Measurements from ENCODE around the gene TPSB2.

The TPSB2 gene

GRCh38 chr16:1265826-1266225, 35.8 kb upstream of the TPSB2 start:
- no peak for ATAC-seq
- TF ChIP-seq CSRNP3 (CRISPR knock-in tag; IDR thresholded peaks at IDR 0.05) (no peak), ZNF8 (CRISPR knock-in tag; IDR thresholded peaks at IDR 0.05) (no peak), PPARA (CRISPR knock-in tag; IDR thresholded peaks at IDR 0.05; ENCODE audit: borderline replicate concordance) (no peak), RARB (CRISPR knock-in tag; IDR thresholded peaks at IDR 0.05) (no peak), ZFP30 (CRISPR knock-in tag; IDR thresholded peaks at IDR 0.05) (no peak), OSR1 (CRISPR knock-in tag; IDR thresholded peaks at IDR 0.05) (no peak), SNAI2 (CRISPR knock-in tag; IDR thresholded peaks at IDR 0.05) (no peak), BACH2 (CRISPR knock-in tag; IDR thresholded peaks at IDR 0.05; ENCODE audit: borderline replicate concordance) (no peak), GLIS3 (CRISPR knock-in tag; IDR thresholded peaks at IDR 0.05) (no peak), CSDC2 (CRISPR knock-in tag; IDR thresholded peaks at IDR 0.05) (no peak), TSHZ2 (CRISPR knock-in tag; IDR thresholded peaks at IDR 0.05) (no peak)

GRCh38 chr16:1265090-1265630, 35.2 kb upstream of the TPSB2 start:
- TF ChIP-seq CSRNP3 (CRISPR knock-in tag; IDR thresholded peaks at IDR 0.05) (no peak), SNAI2 (CRISPR knock-in tag; IDR thresholded peaks at IDR 0.05) (no peak), CREB5 (CRISPR knock-in tag; IDR thresholded peaks at IDR 0.05; ENCODE audit: low read depth) (no peak), POU6F1 (CRISPR knock-in tag; IDR thresholded peaks at IDR 0.05; ENCODE audit: borderline replicate concordance, low read depth) (no peak), PPARA (CRISPR knock-in tag; IDR thresholded peaks at IDR 0.05; ENCODE audit: borderline replicate concordance) (no peak), CSDC2 (CRISPR knock-in tag; IDR thresholded peaks at IDR 0.05) (no peak), ZNF8 (CRISPR knock-in tag; IDR thresholded peaks at IDR 0.05) (no peak), GLIS3 (CRISPR knock-in tag; IDR thresholded peaks at IDR 0.05) (no peak), ISL1 (CRISPR knock-in tag; IDR thresholded peaks at IDR 0.05) (no peak), TCF4 (CRISPR knock-in tag; IDR thresholded peaks at IDR 0.05; ENCODE audit: borderline replicate concordance) (no peak), RARB (CRISPR knock-in tag; IDR thresholded peaks at IDR 0.05) (no peak), TOX (CRISPR knock-in tag; IDR thresholded peaks at IDR 0.05; ENCODE audit: borderline replicate concordance) (no peak), ZNF565 (CRISPR knock-in tag; conservative IDR thresholded peaks at IDR 0.05; ENCODE audit: low read depth) (no peak), ZFP3 (CRISPR knock-in tag; IDR thresholded peaks at IDR 0.05) (no peak), ZFP30 (CRISPR knock-in tag; IDR thresholded peaks at IDR 0.05) (no peak), ESRRG (CRISPR knock-in tag; IDR thresholded peaks at IDR 0.05) (no peak), ZNF70 (CRISPR knock-in tag; IDR thresholded peaks at IDR 0.05) (no peak)
- no peak for ATAC-seq

- TF ChIP-seq SNAI2 (CRISPR knock-in tag; IDR thresholded peaks at IDR 0.05) = no peak
- no peak for TF ChIP-seq ZFP30 (CRISPR knock-in tag; IDR thresholded peaks at IDR 0.05)
- TF ChIP-seq ZFP3 (CRISPR knock-in tag; IDR thresholded peaks at IDR 0.05) = no peak
- no peak for TF ChIP-seq TCF4 (CRISPR knock-in tag; IDR thresholded peaks at IDR 0.05; ENCODE audit: borderline replicate concordance)
- no peak for TF ChIP-seq ZNF565 (CRISPR knock-in tag; conservative IDR thresholded peaks at IDR 0.05; ENCODE audit: low read depth)
- no peak for TF ChIP-seq ZNF8 (CRISPR knock-in tag; IDR thresholded peaks at IDR 0.05)
- no peak for ATAC-seq
Observed at GRCh38 chr16:1264345-1265089, 34.5 kb upstream of the TPSB2 start.

Measured in SK-N-SH treated with all-trans-retinoic acid at 6 μM for 48 hours (cell line).